ENCODE data around the gene KCNMA1.

DNA sequence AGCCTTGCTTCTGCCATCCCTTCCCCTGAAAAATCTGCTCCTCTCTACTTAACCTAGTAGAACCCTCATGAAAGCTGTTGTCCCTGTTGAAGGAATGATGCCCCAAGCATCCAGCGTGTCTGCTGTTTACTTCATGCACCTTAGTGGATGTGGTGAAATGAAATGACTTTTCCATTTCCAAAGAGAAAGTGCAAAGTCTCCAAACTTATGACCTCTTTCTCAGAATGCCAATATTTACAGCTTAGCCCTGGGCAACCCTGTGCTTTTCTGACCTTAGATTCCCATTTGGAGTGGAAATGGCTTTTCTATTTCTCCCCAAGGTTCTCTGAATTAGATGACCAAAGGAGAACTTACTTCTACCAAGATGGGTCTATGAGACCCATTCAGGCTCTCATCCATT, 256.9 kb downstream of the KCNMA1 start:
- TF ChIP-seq, protein P1, sequence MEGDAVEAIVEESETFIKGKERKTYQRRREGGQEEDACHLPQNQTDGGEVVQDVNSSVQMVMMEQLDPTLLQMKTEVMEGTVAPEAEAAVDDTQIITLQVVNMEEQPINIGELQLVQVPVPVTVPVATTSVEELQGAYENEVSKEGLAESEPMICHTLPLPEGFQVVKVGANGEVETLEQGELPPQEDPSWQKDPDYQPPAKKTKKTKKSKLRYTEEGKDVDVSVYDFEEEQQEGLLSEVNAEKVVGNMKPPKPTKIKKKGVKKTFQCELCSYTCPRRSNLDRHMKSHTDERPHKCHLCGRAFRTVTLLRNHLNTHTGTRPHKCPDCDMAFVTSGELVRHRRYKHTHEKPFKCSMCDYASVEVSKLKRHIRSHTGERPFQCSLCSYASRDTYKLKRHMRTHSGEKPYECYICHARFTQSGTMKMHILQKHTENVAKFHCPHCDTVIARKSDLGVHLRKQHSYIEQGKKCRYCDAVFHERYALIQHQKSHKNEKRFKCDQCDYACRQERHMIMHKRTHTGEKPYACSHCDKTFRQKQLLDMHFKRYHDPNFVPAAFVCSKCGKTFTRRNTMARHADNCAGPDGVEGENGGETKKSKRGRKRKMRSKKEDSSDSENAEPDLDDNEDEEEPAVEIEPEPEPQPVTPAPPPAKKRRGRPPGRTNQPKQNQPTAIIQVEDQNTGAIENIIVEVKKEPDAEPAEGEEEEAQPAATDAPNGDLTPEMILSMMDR (IDR thresholded peaks at IDR 0.05), result no peak
- TF ChIP-seq, protein P2, sequence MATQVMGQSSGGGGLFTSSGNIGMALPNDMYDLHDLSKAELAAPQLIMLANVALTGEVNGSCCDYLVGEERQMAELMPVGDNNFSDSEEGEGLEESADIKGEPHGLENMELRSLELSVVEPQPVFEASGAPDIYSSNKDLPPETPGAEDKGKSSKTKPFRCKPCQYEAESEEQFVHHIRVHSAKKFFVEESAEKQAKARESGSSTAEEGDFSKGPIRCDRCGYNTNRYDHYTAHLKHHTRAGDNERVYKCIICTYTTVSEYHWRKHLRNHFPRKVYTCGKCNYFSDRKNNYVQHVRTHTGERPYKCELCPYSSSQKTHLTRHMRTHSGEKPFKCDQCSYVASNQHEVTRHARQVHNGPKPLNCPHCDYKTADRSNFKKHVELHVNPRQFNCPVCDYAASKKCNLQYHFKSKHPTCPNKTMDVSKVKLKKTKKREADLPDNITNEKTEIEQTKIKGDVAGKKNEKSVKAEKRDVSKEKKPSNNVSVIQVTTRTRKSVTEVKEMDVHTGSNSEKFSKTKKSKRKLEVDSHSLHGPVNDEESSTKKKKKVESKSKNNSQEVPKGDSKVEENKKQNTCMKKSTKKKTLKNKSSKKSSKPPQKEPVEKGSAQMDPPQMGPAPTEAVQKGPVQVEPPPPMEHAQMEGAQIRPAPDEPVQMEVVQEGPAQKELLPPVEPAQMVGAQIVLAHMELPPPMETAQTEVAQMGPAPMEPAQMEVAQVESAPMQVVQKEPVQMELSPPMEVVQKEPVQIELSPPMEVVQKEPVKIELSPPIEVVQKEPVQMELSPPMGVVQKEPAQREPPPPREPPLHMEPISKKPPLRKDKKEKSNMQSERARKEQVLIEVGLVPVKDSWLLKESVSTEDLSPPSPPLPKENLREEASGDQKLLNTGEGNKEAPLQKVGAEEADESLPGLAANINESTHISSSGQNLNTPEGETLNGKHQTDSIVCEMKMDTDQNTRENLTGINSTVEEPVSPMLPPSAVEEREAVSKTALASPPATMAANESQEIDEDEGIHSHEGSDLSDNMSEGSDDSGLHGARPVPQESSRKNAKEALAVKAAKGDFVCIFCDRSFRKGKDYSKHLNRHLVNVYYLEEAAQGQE (IDR thresholded peaks at IDR 0.05; ENCODE audit: low read depth, low read length), result no peak
- TF ChIP-seq CHD2 (IDR thresholded peaks at IDR 0.05; ENCODE audit: low read length, partially characterized antibody), result no peak

Measured in SK-N-SH (cell line).